Measurements from ENCODE around the gene CROCC2.

CROCC2 gene

GRCh38 chr2:240946046-240946445, 39.9 kb downstream of the CROCC2 start:
- no peak for DNase-seq

GRCh38 chr2:240946654-240947053, 40.5 kb downstream of the CROCC2 start:
- DNase-seq = no peak

GRCh38 chr2:240947176-240947575, 41.0 kb downstream of the CROCC2 start:
- DNase-seq = no peak

- no peak for DNase-seq
Observed at GRCh38 chr2:240947607-240948006, 41.5 kb downstream of the CROCC2 start.

GRCh38 chr2:240948086-240948485, 42.0 kb downstream of the CROCC2 start:
- DNase-seq = no peak

- DNase-seq = no peak
Observed at GRCh38 chr2:240948905-240949790, 43.0 kb downstream of the CROCC2 start.

GRCh38 chr2:240949791-240950705, 43.9 kb downstream of the CROCC2 start:
- no peak for DNase-seq

GRCh38 chr2:240951045-240951594, 45.0 kb downstream of the CROCC2 start:
- DNase-seq = no peak

GRCh38 chr2:240952496-240953246, 46.5 kb downstream of the CROCC2 start:
- DNase-seq = no peak

- no peak for DNase-seq
Observed at GRCh38 chr2:240953426-240954410, 47.6 kb downstream of the CROCC2 start.

- no peak for DNase-seq
Observed at GRCh38 chr2:240954436-240955305, 48.5 kb downstream of the CROCC2 start.

GRCh38 chr2:240955306-240956170, 49.4 kb downstream of the CROCC2 start:
- DNase-seq = no peak

GRCh38 chr2:240956171-240956934, 50.2 kb downstream of the CROCC2 start:
- DNase-seq = no peak

GRCh38 chr2:240956935-240957655, 51.0 kb downstream of the CROCC2 start:
- no peak for DNase-seq

- DNase-seq = no peak
Observed at GRCh38 chr2:240957656-240958365, 51.7 kb downstream of the CROCC2 start.

GRCh38 chr2:240958366-240959213, 52.5 kb downstream of the CROCC2 start:
- no peak for DNase-seq
